Measurements from ENCODE around the gene RIPOR3. TPM values are rescaled to one million over a fixed set of nuclear protein-coding genes. Genes with fewer than 3 reads are reported as not detected.

Gene RIPOR3
- total and polyA plus RNA-seq, 12 donors, result 1.6 to 50.2 (median 3.3) TPM

GRCh38 chr20:50711113-50711825 lies 19.9 kb upstream of the RIPOR3 start:
- ATAC-seq (no peak), DNase-seq (no peak)
- H3K4me3 ChIP-seq, result no peak overlapping the region
- intact Hi-C loops (cut with DNase I), result loop anchor here in 3 of 10 donors (10.0 kb wide), 2 partner anchors 46 to 56 kb away; no protein-coding TSS in a partner anchor
- H3K9me3 ChIP-seq, result no peaks in the 10 kb centered on the region
- WGBS, 2 donors, result 94 to 97% methylated on average over 13 of the region's 13 CpGs
- TF ChIP-seq CTCF (IDR thresholded peaks at IDR 0.05), result no peak
- H3K36me3 ChIP-seq, result no peaks in the 10 kb centered on the region
- no peak overlapping the region for H3K27ac ChIP-seq
- H3K27me3 ChIP-seq, result no peaks in the 10 kb centered on the region
- peaks cover 0 to 9% (median 0%) of the 10 kb centered on the region in 9 donors for H3K4me1 ChIP-seq

- no peak for TF ChIP-seq CTCF (IDR thresholded peaks at IDR 0.05)
- Histone ChIP-seq H3K36me3 (no peaks in the 10 kb centered on the region), H3K9me3 (no peaks in the 10 kb centered on the region), H3K27ac (peak overlapping the region in 2 of 10 donors; percentile 17 to 39), H3K4me1 (peaks cover 0 to 9% (median 0%) of the 10 kb centered on the region in 9 donors), H3K27me3 (no peaks in the 10 kb centered on the region), H3K4me3 (no peak overlapping the region)
- intact Hi-C loops (cut with DNase I), result loop anchor here in 3 of 10 donors (10.0 kb wide), 2 partner anchors 46 to 56 kb away; no protein-coding TSS in a partner anchor
- ATAC-seq (peak in 2 of 8 donors; percentile 28 to 34), DNase-seq (no peak)
- WGBS, 2 donors, result 70 to 79% methylated on average over 9 of the region's 9 CpGs
Measured at GRCh38 chr20:50710492-50711063, 19.2 kb upstream of the RIPOR3 start.

- Histone ChIP-seq H3K27me3 (no peaks in the 10 kb centered on the region), H3K27ac (no peak overlapping the region), H3K4me1 (peaks cover 0 to 9% (median 0%) of the 10 kb centered on the region in 9 donors), H3K9me3 (no peaks in the 10 kb centered on the region), H3K4me3 (no peak overlapping the region), H3K36me3 (no peaks in the 10 kb centered on the region)
- no peak for TF ChIP-seq CTCF (IDR thresholded peaks at IDR 0.05)
- ATAC-seq (no peak), DNase-seq (no peak)
- intact Hi-C loops (cut with DNase I), result no loop called here
- whole genome bisulfite sequencing, 2 donors, result 70 to 74% methylated on average over 5 of the region's 5 CpGs
Measured at GRCh38 chr20:50709636-50709973, 18.3 kb upstream of the RIPOR3 start.

GRCh38 chr20:50708845-50709635 lies 17.7 kb upstream of the RIPOR3 start:
- Histone ChIP-seq H3K27ac (no peak overlapping the region), H3K9me3 (no peaks in the 10 kb centered on the region), H3K4me1 (peaks cover 0 to 9% (median 0%) of the 10 kb centered on the region in 9 donors), H3K4me3 (no peak overlapping the region), H3K36me3 (no peaks in the 10 kb centered on the region), H3K27me3 (no peaks in the 10 kb centered on the region)
- no peak for TF ChIP-seq CTCF (IDR thresholded peaks at IDR 0.05)
- intact Hi-C loops (cut with DNase I), result no loop called here
- DNase-seq (no peak), ATAC-seq (no peak)
- 67 to 70% methylated on average over 8 of the region's 8 CpGs for WGBS, 2 donors
